ENCODE data around the gene NDUFB10.
"Not testable (repeated sequence)": the region's sequence is repeated elsewhere in the genome, so short reads cannot be mapped to it uniquely, and the experiment has no call there.

NDUFB10 gene

GRCh38 chr16:1959269-1960039 is at the start of gene NDUFB10:
Gene NDUFB10 (plus strand): TSS chr16:1959538. CDS start chr16:1959625, 87 bp downstream.
- peak; percentile 95 for DNase-seq

GRCh38 chr16:1909561-1910231 is 49.6 kb upstream of the NDUFB10 start:
- DNase-seq: no peak

GRCh38 chr16:1911467-1912214 is 47.7 kb upstream of the NDUFB10 start:
- DNase-seq: no peak

GRCh38 chr16:1912215-1912543 is 47.2 kb upstream of the NDUFB10 start:
- no peak for DNase-seq

GRCh38 chr16:1913327-1914083 is 45.8 kb upstream of the NDUFB10 start:
- DNase-seq: no peak

- no peak for DNase-seq
Measured at GRCh38 chr16:1914084-1914608, 45.2 kb upstream of the NDUFB10 start.

GRCh38 chr16:1914988-1915387 is 44.4 kb upstream of the NDUFB10 start:
- no peak for DNase-seq

GRCh38 chr16:1915732-1916639 is 43.4 kb upstream of the NDUFB10 start:
- DNase-seq: no peak

- no peak for DNase-seq
Measured at GRCh38 chr16:1916640-1916990, 42.7 kb upstream of the NDUFB10 start.

GRCh38 chr16:1917056-1917664 is 42.2 kb upstream of the NDUFB10 start:
- no peak for DNase-seq

- no peak for DNase-seq
Measured at GRCh38 chr16:1917665-1918350, 41.5 kb upstream of the NDUFB10 start.

- no peak for DNase-seq
Measured at GRCh38 chr16:1918351-1919326, 40.7 kb upstream of the NDUFB10 start, which contains the start of gene HS3ST6. Gene HS3ST6 (minus strand): TSS chr16:1918415. CDS start chr16:1918323, 92 bp downstream.

GRCh38 chr16:1919327-1919998 is 39.9 kb upstream of the NDUFB10 start:
- DNase-seq: no peak

GRCh38 chr16:1920122-1920521 is 39.2 kb upstream of the NDUFB10 start:
- not testable (repeated sequence) for DNase-seq

GRCh38 chr16:1920727-1921171 is 38.6 kb upstream of the NDUFB10 start:
- peak; percentile 70 for DNase-seq

GRCh38 chr16:1922357-1922756 is 37.0 kb upstream of the NDUFB10 start:
- no peak for DNase-seq

- DNase-seq: peak; percentile 41
Measured at GRCh38 chr16:1923299-1924034, 35.9 kb upstream of the NDUFB10 start.

- no peak for DNase-seq
Measured at GRCh38 chr16:1924095-1924494, 35.2 kb upstream of the NDUFB10 start.

Data from hematopoietic multipotent progenitor cell treated with erythropoietin and hydrocortisone succinate and interleukin-3 and kit ligand, for 4 days (in vitro differentiated cells).